Activated naive CD4-positive, alpha-beta T cell treated with anti-CD3 and anti-CD28 coated beads for 36 hours (primary cell): ENCODE results near the gene TNIP1. TPM values are rescaled to one million over a fixed set of nuclear protein-coding genes. Genes with fewer than 3 reads are reported as not detected.

Experiments
- CTCF ChIA-PET: fragments of 350-600 bp; sonication (Branson Sonifier 250); formaldehyde crosslinking; loops from one replicate; lab custom pipeline; 2021; ENCODE audit warnings: antibody characterized with exemption; lab: Charles Lee
- DNase-seq: peaks from one replicate; pipeline ENCODE4 v3.0.0-alpha.2; 2020
- H3K27ac Mint-ChIP-seq: one replicate; pipeline ENCODE4 v1.8.0; 2021; ENCODE audit warnings: mild to moderate bottlenecking, mixed read lengths
- H3K27me3 Mint-ChIP-seq: one replicate; pipeline ENCODE4 v1.8.0; 2021; ENCODE audit warnings: low read depth, mixed read lengths
- H3K36me3 Mint-ChIP-seq: one replicate; pipeline ENCODE4 v1.8.0; 2021; ENCODE audit warnings: low read depth, mixed read lengths
- H3K4me1 Mint-ChIP-seq: one replicate; pipeline ENCODE4 v1.8.0; 2021; ENCODE audit warnings: low read depth, mixed read lengths
- H3K4me3 Mint-ChIP-seq: one replicate; pipeline ENCODE4 v1.8.0; 2021; ENCODE audit warnings: mild to moderate bottlenecking, moderate library complexity, mixed read lengths
- H3K9me3 Mint-ChIP-seq: one replicate; pipeline ENCODE4 v1.8.0; 2021; ENCODE audit warnings: mixed read lengths
- intact Hi-C: fragments of 100-400 bp; cut with micrococcal nuclease; formaldehyde crosslinking; loops from one replicate; pipeline ENCODE4 v1.15.1; 2023
- total RNA-seq, 2 experiments: library from RNA; stranded (reverse); gene quantifications; one replicate each; pipeline ENCODE4 v1.2.3, GENCODE V29; 2021

TNIP1 gene
- total RNA-seq, 2 experiments from 2014 or later: 238 to 263 TPM

DNA sequence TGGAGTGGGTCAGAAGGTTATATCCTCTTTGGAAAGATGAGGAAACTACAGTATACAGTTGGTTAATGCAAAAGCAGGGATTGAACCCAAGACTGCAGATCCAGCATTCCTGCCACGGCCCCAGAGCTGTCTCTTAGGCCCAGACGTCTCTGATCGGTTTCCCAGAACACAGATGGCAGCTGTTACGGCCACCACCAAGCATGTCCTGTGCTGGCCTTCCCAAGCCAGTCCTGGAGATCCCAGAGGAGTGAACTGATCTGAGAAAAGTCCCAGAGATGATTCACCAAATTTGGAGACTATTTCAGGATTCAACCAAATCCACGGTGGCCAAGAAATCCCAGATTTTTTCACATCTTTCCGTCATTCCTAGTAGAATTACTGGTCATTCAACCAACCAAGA, 20.1 kb downstream of the TNIP1 start:
- Mint-ChIP-seq H3K27ac (peak overlapping the region; percentile 93), H3K36me3 (peaks cover 60% of the 10 kb centered on the region), H3K4me3 (no peak overlapping the region), H3K27me3 (no peaks in the 10 kb centered on the region), H3K4me1 (peaks cover 65% of the 10 kb centered on the region), H3K9me3 (no peaks in the 10 kb centered on the region)
- DNase-seq: no peak
- intact Hi-C loops: loop anchor here (1.0 kb wide), 3 partner anchors 18 to 38 kb away; no protein-coding TSS in a partner anchor
- CTCF ChIA-PET: interaction anchor here (1.3 to 4.7 kb wide), 3 partner anchors 9 to 55 kb away, joined by 4 to 34 read pairs (median 7); no protein-coding TSS in a partner anchor

- Mint-ChIP-seq H3K4me3 (peak overlapping the region; percentile 19), H3K27me3 (no peaks in the 10 kb centered on the region), H3K9me3 (no peaks in the 10 kb centered on the region), H3K27ac (peak overlapping the region; percentile 93), H3K36me3 (peaks cover 69% of the 10 kb centered on the region), H3K4me1 (peaks cover 49% of the 10 kb centered on the region)
- DNase-seq: peak; percentile 27
- CTCF ChIA-PET: interaction anchor here (0.9 to 4.7 kb wide), 5 partner anchors 11 to 106 kb away, joined by 3 to 34 read pairs (median 6); no protein-coding TSS in a partner anchor
- intact Hi-C loops: loop anchor here (1.0 kb wide), 1 partner anchor 56 kb away; no protein-coding TSS in a partner anchor
Measured at GRCh38 chr5:151058891-151059489, 21.8 kb downstream of the TNIP1 start.

GRCh38 chr5:151058301-151058700, 22.5 kb downstream of the TNIP1 start:
- Mint-ChIP-seq H3K4me3 (no peak overlapping the region), H3K36me3 (peaks cover 70% of the 10 kb centered on the region), H3K27me3 (no peaks in the 10 kb centered on the region), H3K9me3 (no peaks in the 10 kb centered on the region), H3K27ac (no peak overlapping the region), H3K4me1 (peaks cover 42% of the 10 kb centered on the region)
- intact Hi-C loops: no loop called here
- CTCF ChIA-PET: interaction anchor here (1.4 to 4.7 kb wide), 4 partner anchors 10 to 107 kb away, joined by 6 to 34 read pairs (median 14); no protein-coding TSS in a partner anchor
- no peak for DNase-seq

- Mint-ChIP-seq H3K36me3 (peaks cover 70% of the 10 kb centered on the region), H3K27ac (no peak overlapping the region), H3K9me3 (no peaks in the 10 kb centered on the region), H3K4me1 (peaks cover 28% of the 10 kb centered on the region), H3K27me3 (no peaks in the 10 kb centered on the region), H3K4me3 (no peak overlapping the region)
- intact Hi-C loops: no loop called here
- no peak for DNase-seq
- CTCF ChIA-PET: interaction anchor here (1.0 to 10.0 kb wide), 3 partner anchors 9 to 58 kb away, joined by 3 to 309 read pairs (median 21); no protein-coding TSS in a partner anchor
Measured at GRCh38 chr5:151056379-151057325, 24.2 kb downstream of the TNIP1 start.

DNA sequence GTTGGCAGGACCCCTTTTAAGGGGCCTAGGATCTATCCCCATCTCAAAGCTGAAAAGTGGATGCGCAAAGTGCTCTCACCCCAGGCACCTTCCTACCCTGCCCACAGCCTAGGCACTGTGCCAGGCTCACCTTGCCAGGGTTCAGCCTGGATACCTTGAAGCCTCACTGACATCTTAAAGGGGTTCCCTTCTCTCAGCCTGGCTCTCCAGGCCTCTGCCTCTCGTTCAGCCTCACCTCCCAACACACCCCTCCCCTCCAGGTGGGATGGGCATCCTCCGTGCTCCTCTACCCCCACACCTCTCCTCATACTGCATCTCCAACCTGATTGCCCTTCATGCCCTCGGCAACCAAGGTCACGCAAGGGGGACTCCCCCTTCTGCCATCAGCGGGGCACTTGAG, 25.5 kb downstream of the TNIP1 start:
- Mint-ChIP-seq H3K9me3 (no peaks in the 10 kb centered on the region), H3K4me1 (peaks cover 16% of the 10 kb centered on the region), H3K4me3 (no peak overlapping the region), H3K36me3 (peaks cover 64% of the 10 kb centered on the region), H3K27ac (no peak overlapping the region), H3K27me3 (no peaks in the 10 kb centered on the region)
- CTCF ChIA-PET: interaction anchor here (1.0 to 10.0 kb wide), 3 partner anchors 58 to 183 kb away, joined by 3 to 309 read pairs (median 6); no protein-coding TSS in a partner anchor
- DNase-seq: no peak
- intact Hi-C loops: no loop called here

DNA sequence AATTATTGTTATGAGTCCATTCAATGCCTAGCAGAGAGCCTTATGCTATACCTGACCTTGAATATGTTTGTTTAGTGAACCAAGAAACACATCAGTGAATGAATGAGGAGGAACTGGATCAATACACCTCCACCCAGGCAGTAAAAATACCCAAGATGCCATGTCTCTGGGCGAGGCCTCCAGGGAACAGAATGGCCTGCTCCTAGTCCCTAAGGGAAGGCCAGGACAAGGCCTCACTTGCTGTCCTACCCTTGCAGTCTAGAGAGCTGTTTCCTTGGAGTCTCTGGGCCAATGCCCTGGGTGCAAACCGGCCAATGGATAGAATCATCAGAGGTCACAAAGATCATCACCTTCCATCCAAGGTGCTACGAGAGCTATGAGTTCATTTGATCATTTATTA, 26.1 kb downstream of the TNIP1 start:
- Mint-ChIP-seq H3K9me3 (no peaks in the 10 kb centered on the region), H3K27me3 (no peaks in the 10 kb centered on the region), H3K4me1 (peaks cover 9% of the 10 kb centered on the region), H3K27ac (no peak overlapping the region), H3K4me3 (no peak overlapping the region), H3K36me3 (peaks cover 62% of the 10 kb centered on the region)
- CTCF ChIA-PET: interaction anchor here (0.5 to 10.0 kb wide), 4 partner anchors 59 to 992 kb away, joined by 3 to 309 read pairs (median 4); no protein-coding TSS in a partner anchor
- no peak for DNase-seq
- intact Hi-C loops: loop anchor here (5.0 kb wide), 1 partner anchor 263 kb away; no protein-coding TSS in a partner anchor

GRCh38 chr5:151053796-151054462, 26.9 kb downstream of the TNIP1 start:
- Mint-ChIP-seq H3K27ac (peak overlapping the region; percentile 26), H3K9me3 (no peaks in the 10 kb centered on the region), H3K4me3 (no peak overlapping the region), H3K36me3 (peaks cover 60% of the 10 kb centered on the region), H3K4me1 (peaks cover 1% of the 10 kb centered on the region), H3K27me3 (no peaks in the 10 kb centered on the region)
- DNase-seq: no peak
- CTCF ChIA-PET: interaction anchor here (0.6 to 10.0 kb wide), 4 partner anchors 16 to 313 kb away, joined by 3 to 309 read pairs (median 4); no protein-coding TSS in a partner anchor
- intact Hi-C loops: loop anchor here (5.0 kb wide), 1 partner anchor 263 kb away; no protein-coding TSS in a partner anchor

- intact Hi-C loops: loop anchor here (5.0 kb wide), 1 partner anchor 264 kb away; no protein-coding TSS in a partner anchor
- Mint-ChIP-seq H3K9me3 (no peaks in the 10 kb centered on the region), H3K4me3 (no peak overlapping the region), H3K36me3 (peaks cover 60% of the 10 kb centered on the region), H3K27me3 (no peaks in the 10 kb centered on the region), H3K4me1 (no peaks in the 10 kb centered on the region), H3K27ac (no peak overlapping the region)
- CTCF ChIA-PET: interaction anchor here (0.8 to 10.0 kb wide), 16 partner anchors 8 to 493 kb away, joined by 3 to 309 read pairs (median 8); no protein-coding TSS in a partner anchor
- no peak for DNase-seq
Measured at GRCh38 chr5:151052836-151053235, 28.0 kb downstream of the TNIP1 start.

GRCh38 chr5:151051931-151052608, 28.8 kb downstream of the TNIP1 start:
- Mint-ChIP-seq H3K27me3 (no peaks in the 10 kb centered on the region), H3K4me3 (no peak overlapping the region), H3K27ac (peak overlapping the region; percentile 63), H3K4me1 (no peaks in the 10 kb centered on the region), H3K9me3 (no peaks in the 10 kb centered on the region), H3K36me3 (peaks cover 63% of the 10 kb centered on the region)
- DNase-seq: no peak
- intact Hi-C loops: loop anchor here (1.0 to 5.0 kb wide), 3 partner anchors 63 to 265 kb away; no protein-coding TSS in a partner anchor
- CTCF ChIA-PET: interaction anchor here (0.6 to 10.0 kb wide), 31 partner anchors 8 to 492 kb away, joined by 3 to 309 read pairs (median 7); no protein-coding TSS in a partner anchor

DNA sequence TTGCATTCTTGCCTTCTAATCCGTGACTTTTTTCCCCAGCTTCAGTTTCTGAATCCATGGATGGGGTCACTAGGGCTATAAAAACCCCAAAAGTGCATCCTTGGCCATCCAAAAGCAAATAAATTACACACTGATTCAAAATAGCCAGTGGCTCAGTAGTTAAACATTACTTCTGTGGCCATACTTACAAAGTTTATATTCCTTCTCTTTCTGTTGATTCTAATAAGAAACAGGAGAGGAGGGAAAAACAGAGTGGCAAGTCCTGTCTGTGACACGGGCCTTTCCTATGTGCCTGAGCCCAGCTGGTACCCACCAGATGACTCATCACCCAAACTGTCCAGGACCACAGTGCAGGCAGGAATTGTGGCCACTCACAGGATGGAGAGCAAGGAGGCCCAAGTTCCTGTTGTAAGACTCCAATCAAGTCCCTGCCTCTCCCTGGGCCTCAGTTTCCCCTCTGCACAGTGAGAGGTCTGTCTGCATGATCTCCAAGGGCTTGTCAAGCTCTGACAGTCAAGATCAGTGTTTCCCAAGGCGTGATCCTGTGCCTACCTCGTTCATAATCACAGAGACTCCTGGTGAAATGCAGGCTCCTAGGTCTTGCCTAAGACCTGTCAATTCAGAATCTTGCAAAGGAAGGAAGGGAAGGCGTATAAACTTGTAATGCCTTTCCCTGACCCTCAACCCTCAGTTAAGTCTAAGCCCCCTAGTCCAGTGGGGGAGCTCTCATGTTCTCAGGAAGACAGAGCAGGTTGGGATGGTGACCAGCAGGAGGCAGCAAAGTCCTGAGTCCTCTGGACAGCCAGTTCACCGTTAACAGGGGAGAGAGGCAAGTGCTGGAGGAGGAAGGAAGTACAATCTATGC, 29.5 kb downstream of the TNIP1 start:
- no peaks in the 10 kb centered on the region for H3K4me1 Mint-ChIP-seq
- DNase-seq: peak; percentile 85
- H3K9me3 Mint-ChIP-seq: no peaks in the 10 kb centered on the region
- peak overlapping the region; percentile 16 for H3K27ac Mint-ChIP-seq
- intact Hi-C loops: loop anchor here (1.0 to 5.0 kb wide), 3 partner anchors 64 to 266 kb away; no protein-coding TSS in a partner anchor
- CTCF ChIA-PET: interaction anchor here (0.6 to 10.0 kb wide), 32 partner anchors 9 to 491 kb away, joined by 3 to 309 read pairs (median 6); no protein-coding TSS in a partner anchor
- H3K36me3 Mint-ChIP-seq: peaks cover 62% of the 10 kb centered on the region
- no peak overlapping the region for H3K4me3 Mint-ChIP-seq
- no peaks in the 10 kb centered on the region for H3K27me3 Mint-ChIP-seq
